A549 (cell line): ENCODE data around the gene PDSS2. TPM values are rescaled to one million over a fixed set of nuclear protein-coding genes. Genes with fewer than 3 reads are reported as not detected.

Experiments
- ATAC-seq, 2 experiments: fragments of 200-7000 bp in 1 of 2; fragments of >200 bp in 1 of 2; cut with Nextera tagmentation in 1 of 2; cut with Tn5 transposase in 1 of 2; 3 replicates each; pipeline versions ENCODE4 v1.8.0 to v1.9.1; 2018 to 2020; ENCODE audit warnings: mild to moderate bottlenecking in 1 of 2, moderate library complexity in 1 of 2
- CTCF ChIA-PET: fragments of 300-600 bp; sonication (Branson Sonifier 250); formaldehyde crosslinking; extraction: SDS; loops from one replicate; lab custom pipeline; 2021; ENCODE audit warnings: antibody characterized with exemption, inconsistent platforms; lab: Yijun Ruan, JAX
- POLR2A ChIA-PET: fragments of 350-600 bp; formaldehyde crosslinking; extraction: SDS; loops from one replicate; lab custom pipeline; 2021; ENCODE audit warnings: antibody characterized with exemption, inconsistent platforms; lab: Yijun Ruan, JAX
- DNase-seq, 2 experiments: peaks; one replicate each; pipeline versions ENCODE4 v3.0.0 to v3.0.0-alpha.2; 2011 to 2016; ENCODE audit warnings: low read depth in 1 of 2, low spot score in 1 of 2
- FAIRE-seq: peaks from 2 replicates; lab custom pipeline; 2011; peaks lifted over from hg19 to GRCh38; lab: Jason Lieb, UNC
- H3K27ac ChIP-seq, 2 experiments: fragments of >200 bp; sonication (Bioruptor Twin); formaldehyde crosslinking; 3 replicates each; pipeline ENCODE4 v1.5.1; 2016 to 2017
- H3K4me1 ChIP-seq: fragments of >200 bp; sonication (Bioruptor Twin); formaldehyde crosslinking; 3 replicates; pipeline ENCODE4 v1.6.1; 2016
- H3K4me2 ChIP-seq: fragments of >200 bp; sonication (Bioruptor Twin); formaldehyde crosslinking; 3 replicates; pipeline ENCODE4 v1.6.1; 2016
- H3K4me3 ChIP-seq: fragments of >200 bp; sonication (Bioruptor Twin); formaldehyde crosslinking; 3 replicates; pipeline ENCODE4 v1.5.1; 2016
- H3K9me3 ChIP-seq: fragments of >200 bp; sonication (Bioruptor Twin); formaldehyde crosslinking; 3 replicates; pipeline ENCODE4 v1.6.1; 2016
- CHD2 ChIP-seq: fragments of 150-350 bp; IDR thresholded peaks from 2 replicates; pipeline ENCODE4 v1.6.1; 2014; ENCODE audit warnings: low read length; ENCODE audit not compliant: partially characterized antibody
- CHD4 ChIP-seq: fragments of 200-600 bp; sonication (generic); IDR thresholded peaks from 2 replicates; pipeline ENCODE4 v1.6.1; 2016; ENCODE audit warnings: antibody characterized with exemption, mild to moderate bottlenecking, borderline replicate concordance
- E2F6 ChIP-seq: IDR thresholded peaks from 2 replicates; pipeline ENCODE4 v1.6.1; 2012; ENCODE audit warnings: low read depth, borderline replicate concordance
- EHMT2 ChIP-seq: fragments of 200-600 bp; sonication (generic); IDR thresholded peaks from 2 replicates; pipeline ENCODE4 v1.6.1; 2016; ENCODE audit warnings: antibody characterized with exemption, low read depth, mild to moderate bottlenecking, moderate library complexity
- ESRRA ChIP-seq: fragments of 150-350 bp; IDR thresholded peaks from 2 replicates; pipeline ENCODE4 v1.6.1; 2014; ENCODE audit warnings: mild to moderate bottlenecking, low read length, borderline replicate concordance
- FOSB ChIP-seq: fragments of 250-450 bp; sonication (Bioruptor Pico); IDR thresholded peaks from 2 replicates; pipeline ENCODE4 v1.5.0; 2020; ENCODE audit warnings: mild to moderate bottlenecking, moderate library complexity
- FOSL2 ChIP-seq, 2 experiments: fragments of 450-650 bp in 1 of 2; fragments of >200 bp in 1 of 2; sonication (Bioruptor Twin) in 1 of 2; formaldehyde crosslinking; IDR thresholded peaks; 2 replicates each; pipeline versions ENCODE4 v1.5.0 to v1.6.1; 2016 to 2020; ENCODE audit warnings: mild to moderate bottlenecking in 1 of 2, moderate library complexity in 1 of 2
- FOXS1 ChIP-seq: fragments of 250-450 bp; sonication (Bioruptor Pico); IDR thresholded peaks from 2 replicates; pipeline ENCODE4 v1.5.0; 2020; ENCODE audit warnings: mild to moderate bottlenecking, moderate library complexity
- HDAC2 ChIP-seq: fragments of 200-600 bp; sonication (generic); IDR thresholded peaks from 2 replicates; pipeline ENCODE4 v1.6.1; 2016
- HEYL ChIP-seq: fragments of 250-450 bp; sonication (Bioruptor Pico); IDR thresholded peaks from 2 replicates; pipeline ENCODE4 v1.8.0; 2021; ENCODE audit warnings: mild to moderate bottlenecking, moderate library complexity
- HMGXB4 ChIP-seq: fragments of 250-450 bp; sonication (Bioruptor Pico); IDR thresholded peaks from 2 replicates; pipeline ENCODE4 v1.5.0; 2021; ENCODE audit warnings: mild to moderate bottlenecking, moderate library complexity, borderline replicate concordance
- HOXA7 ChIP-seq: fragments of 250-450 bp; sonication (Bioruptor Pico); IDR thresholded peaks from 2 replicates; pipeline ENCODE4 v1.5.0; 2020; ENCODE audit warnings: mild to moderate bottlenecking, moderate library complexity
- JUNB ChIP-seq: fragments of >200 bp; sonication (Bioruptor Twin); formaldehyde crosslinking; IDR thresholded peaks from 2 replicates; pipeline ENCODE4 v1.6.1; 2016
- MAFK ChIP-seq: fragments of 450-650 bp; IDR thresholded peaks from 2 replicates; pipeline ENCODE4 v1.6.1; 2014; ENCODE audit not compliant: partially characterized antibody
- MYC ChIP-seq: IDR thresholded peaks from 2 replicates; pipeline ENCODE4 v1.6.1; 2012; ENCODE audit warnings: mild to moderate bottlenecking, inconsistent platforms, low read length, improper control_type of control experiment, borderline replicate concordance
- NFE2L2 ChIP-seq: fragments of 150-350 bp; conservative IDR thresholded peaks from 2 replicates; pipeline ENCODE4 v1.6.1; 2014; ENCODE audit warnings: low read length
- PBX3 ChIP-seq: IDR thresholded peaks from 2 replicates; pipeline ENCODE4 v1.6.1; 2012
- POLR2AphosphoS2 ChIP-seq: conservative IDR thresholded peaks from 2 replicates; pipeline ENCODE4 v1.6.1; 2012; ENCODE audit warnings: low read length, improper control_type of control experiment, inconsistent platforms
- RAD21 ChIP-seq, 2 experiments: fragments of >200 bp in 1 of 2; sonication (Bioruptor Twin) in 1 of 2; formaldehyde crosslinking in 1 of 2; IDR thresholded peaks in 1 of 2; conservative IDR thresholded peaks in 1 of 2; 2 replicates in 1 of 2; 3 replicates in 1 of 2; pipeline ENCODE4 v1.6.1; 2012 to 2018; ENCODE audit warnings: inconsistent platforms in 1 of 2
- ZC3H11A ChIP-seq: fragments of 450-650 bp; IDR thresholded peaks from 2 replicates; pipeline ENCODE4 v1.6.1; 2014; ENCODE audit warnings: antibody characterized with exemption, mild to moderate bottlenecking
- WGBS: methylation state at CpG from one replicate; pipeline ENCODE4 v1.1.6; 2017; ENCODE audit errors: missing lambda C conversion rate; 5-methylcytosine and 5-hydroxymethylcytosine counted together
- polyA plus RNA-seq, 4 experiments: library from polyadenylated mRNA; depleted of rRNA in 3 of 4; stranded (reverse); fragments of >200 nt; fragmentation: RNase III in 1 of 4; extraction: RNeasy Plus Mini Kit Qiagen cat#74134 plus additional on column Dnase treatment in 1 of 4; gene quantifications; 2 replicates in 3 of 4; 3 replicates in 1 of 4; pipeline ENCODE4 v1.2.3, GENCODE V29; 2011 to 2017
- TF ChIP-seq, protein P1 (sequence below): fragments of >200 bp; sonication (Bioruptor Twin); formaldehyde crosslinking; IDR thresholded peaks from 3 replicates; pipeline ENCODE4 v1.5.1; 2016
- TF ChIP-seq, protein P2 (sequence below): IDR thresholded peaks from 2 replicates; pipeline ENCODE4 v1.6.1; 2012

Gene PDSS2
- polyA plus RNA-seq, 2 of the 4 experiments (the other 2 are of a cell fraction) = 7.2 to 17.3 TPM

- H3K27ac ChIP-seq = no peak overlapping the region
- no peak overlapping the region for H3K4me3 ChIP-seq
- DNase-seq (no peak), ATAC-seq (no peak), FAIRE-seq (no peak)
- 58% methylated on average over 2 of the region's 2 CpGs for WGBS
- H3K9me3 ChIP-seq = no peaks in the 10 kb centered on the region
- ChIA-PET CTCF (no interaction called here), POLR2A (no interaction called here)
- H3K4me2 ChIP-seq = no peak overlapping the region
- no peak for TF ChIP-seq FOSL2 (IDR thresholded peaks at IDR 0.05)
- TF ChIP-seq FOSL2 (CRISPR knock-in tag; IDR thresholded peaks at IDR 0.05) = no peak
- TF ChIP-seq E2F6 = no peak
- no peak for TF ChIP-seq POLR2AphosphoS2
- TF ChIP-seq PBX3 = no peak
- TF ChIP-seq MYC = no peak
- TF ChIP-seq HDAC2 = no peak
- no peak for TF ChIP-seq CHD4
- no peak for TF ChIP-seq MAFK
- no peak for TF ChIP-seq HOXA7 (CRISPR knock-in tag)
- no peak for TF ChIP-seq EHMT2
- no peak for TF ChIP-seq HEYL (CRISPR knock-in tag)
- TF ChIP-seq JUNB = no peak
- TF ChIP-seq, protein P1, sequence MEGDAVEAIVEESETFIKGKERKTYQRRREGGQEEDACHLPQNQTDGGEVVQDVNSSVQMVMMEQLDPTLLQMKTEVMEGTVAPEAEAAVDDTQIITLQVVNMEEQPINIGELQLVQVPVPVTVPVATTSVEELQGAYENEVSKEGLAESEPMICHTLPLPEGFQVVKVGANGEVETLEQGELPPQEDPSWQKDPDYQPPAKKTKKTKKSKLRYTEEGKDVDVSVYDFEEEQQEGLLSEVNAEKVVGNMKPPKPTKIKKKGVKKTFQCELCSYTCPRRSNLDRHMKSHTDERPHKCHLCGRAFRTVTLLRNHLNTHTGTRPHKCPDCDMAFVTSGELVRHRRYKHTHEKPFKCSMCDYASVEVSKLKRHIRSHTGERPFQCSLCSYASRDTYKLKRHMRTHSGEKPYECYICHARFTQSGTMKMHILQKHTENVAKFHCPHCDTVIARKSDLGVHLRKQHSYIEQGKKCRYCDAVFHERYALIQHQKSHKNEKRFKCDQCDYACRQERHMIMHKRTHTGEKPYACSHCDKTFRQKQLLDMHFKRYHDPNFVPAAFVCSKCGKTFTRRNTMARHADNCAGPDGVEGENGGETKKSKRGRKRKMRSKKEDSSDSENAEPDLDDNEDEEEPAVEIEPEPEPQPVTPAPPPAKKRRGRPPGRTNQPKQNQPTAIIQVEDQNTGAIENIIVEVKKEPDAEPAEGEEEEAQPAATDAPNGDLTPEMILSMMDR = no peak
- TF ChIP-seq FOSB (CRISPR knock-in tag) = no peak
- TF ChIP-seq CHD2 = no peak
- H3K4me1 ChIP-seq = peaks cover 8% of the 10 kb centered on the region; the same call in 1 of the 3 replicates
Observed at GRCh38 chr6:107218142-107218541, 241.2 kb downstream of the PDSS2 start.

DNA sequence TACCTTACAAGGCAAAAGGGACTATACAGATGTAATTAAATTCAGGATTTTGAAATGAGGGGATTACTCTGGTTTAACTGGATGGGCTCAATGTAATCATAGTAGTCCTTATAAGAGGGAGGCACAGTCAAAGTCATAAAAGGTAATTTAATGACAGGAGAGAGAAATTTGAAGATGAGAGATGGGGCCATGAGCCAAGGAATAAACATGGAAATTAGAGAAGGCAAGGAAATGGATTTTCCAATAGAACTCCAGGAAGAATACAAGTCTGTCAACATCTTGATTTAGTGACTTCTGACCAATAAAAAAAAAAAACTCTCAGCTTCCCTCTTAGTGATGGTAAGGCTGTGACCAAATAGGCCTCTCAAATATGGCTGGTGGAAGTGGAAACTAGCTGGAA is 242.1 kb downstream of the PDSS2 start:
- ChIA-PET POLR2A (no interaction called here), CTCF (no interaction called here)
- Histone ChIP-seq H3K4me2 (no peak overlapping the region), H3K27ac (no peak overlapping the region), H3K4me1 (peaks cover 9% of the 10 kb centered on the region; the same call in 2 of the 3 replicates), H3K9me3 (no peaks in the 10 kb centered on the region), H3K4me3 (no peak overlapping the region)
- no peak for FAIRE-seq
- no peak for TF ChIP-seq MAFK
- TF ChIP-seq EHMT2 = no peak
- no peak for TF ChIP-seq ZC3H11A
- TF ChIP-seq RAD21 (conservative IDR thresholded peaks at IDR 0.05 in 1 of 2, IDR thresholded peaks at IDR 0.05 in 1 of 2) = no peak
- TF ChIP-seq FOXS1 (CRISPR knock-in tag) = no peak
- no peak for TF ChIP-seq HMGXB4 (CRISPR knock-in tag)
- TF ChIP-seq, protein P2, sequence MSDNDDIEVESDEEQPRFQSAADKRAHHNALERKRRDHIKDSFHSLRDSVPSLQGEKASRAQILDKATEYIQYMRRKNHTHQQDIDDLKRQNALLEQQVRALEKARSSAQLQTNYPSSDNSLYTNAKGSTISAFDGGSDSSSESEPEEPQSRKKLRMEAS = no peak
- no peak for TF ChIP-seq NFE2L2
- TF ChIP-seq ESRRA = no peak
- no peak for TF ChIP-seq E2F6
- DNase-seq = no peak
- no peak for ATAC-seq
